H9 (cell line): ENCODE results near the gene GNB1L. TPM values are rescaled to one million over a fixed set of nuclear protein-coding genes. Genes with fewer than 3 reads are reported as not detected.

Experiments
- DNase-seq: peaks from one replicate; pipeline ENCODE4 v3.0.0-alpha.2; 2017
- H2AFZ ChIP-seq: one replicate; pipeline ENCODE4 v1.6.1; 2013; ENCODE audit warnings: mild to moderate bottlenecking, low read length, control low read depth, moderate library complexity
- H2AK5ac ChIP-seq: 2 replicates; pipeline ENCODE4 v1.6.1; 2013; ENCODE audit warnings: low read length, control low read depth, mixed read lengths; ENCODE audit not compliant: insufficient read length
- H2BK120ac ChIP-seq: one replicate; pipeline ENCODE4 v1.6.1; 2013; ENCODE audit warnings: low read depth, mild to moderate bottlenecking, low read length, control low read depth, inconsistent platforms; ENCODE audit not compliant: poor library complexity, severe bottlenecking
- H2BK12ac ChIP-seq: 2 replicates; pipeline ENCODE4 v1.6.1; 2013; ENCODE audit warnings: low read length, control low read depth, mixed read lengths, low read depth; ENCODE audit not compliant: insufficient read length
- H2BK15ac ChIP-seq: 2 replicates; pipeline ENCODE4 v1.6.1; 2013; ENCODE audit warnings: low read depth, low read length, control low read depth
- H2BK20ac ChIP-seq: one replicate; pipeline ENCODE4 v1.6.1; 2013; ENCODE audit warnings: low read depth, mild to moderate bottlenecking, low read length, control low read depth, inconsistent platforms; ENCODE audit not compliant: poor library complexity, severe bottlenecking
- H2BK5ac ChIP-seq: 2 replicates; pipeline ENCODE4 v1.6.1; 2013; ENCODE audit warnings: low read length, control low read depth, mixed read lengths; ENCODE audit not compliant: insufficient read length
- H3K14ac ChIP-seq: 2 replicates; pipeline ENCODE4 v1.6.1; 2013; ENCODE audit warnings: low read length, control low read depth; ENCODE audit not compliant: insufficient read depth
- H3K18ac ChIP-seq: 2 replicates; pipeline ENCODE4 v1.6.1; 2013; ENCODE audit warnings: low read depth, mild to moderate bottlenecking, mixed read lengths, low read length, control low read depth; ENCODE audit not compliant: insufficient read length
- H3K23ac ChIP-seq: 2 replicates; pipeline ENCODE4 v1.6.1; 2013; ENCODE audit warnings: low read length, control low read depth, mixed read lengths, low read depth; ENCODE audit not compliant: insufficient read length
- H3K23me2 ChIP-seq: 2 replicates; pipeline ENCODE4 v1.6.1; 2013; ENCODE audit warnings: low read depth, mild to moderate bottlenecking, mixed read lengths, low read length, control low read depth; ENCODE audit not compliant: insufficient read length, poor library complexity, severe bottlenecking
- H3K27ac ChIP-seq: 2 replicates; pipeline ENCODE4 v1.5.1; 2013; ENCODE audit warnings: low read length, control low read depth, mixed read lengths, low read depth; ENCODE audit not compliant: insufficient read length
- H3K27me3 ChIP-seq: 2 replicates; pipeline ENCODE4 v1.6.1; 2013; ENCODE audit warnings: low read length, control low read depth, inconsistent platforms; ENCODE audit not compliant: insufficient read depth
- H3K4ac ChIP-seq: 2 replicates; pipeline ENCODE4 v1.6.1; 2013; ENCODE audit warnings: low read depth, mild to moderate bottlenecking, control low read depth, inconsistent platforms, low read length, moderate library complexity
- H3K4me1 ChIP-seq: 2 replicates; pipeline ENCODE4 v1.6.1; 2013; ENCODE audit warnings: low read length, control low read depth, inconsistent platforms; ENCODE audit not compliant: insufficient read depth
- H3K4me2 ChIP-seq: 2 replicates; pipeline ENCODE4 v1.6.1; 2013; ENCODE audit warnings: low read length, control low read depth, mixed read lengths; ENCODE audit not compliant: insufficient read length, insufficient read depth
- H3K56ac ChIP-seq: 2 replicates; pipeline ENCODE4 v1.6.1; 2013; ENCODE audit warnings: low read depth, mild to moderate bottlenecking, mixed read lengths, low read length, control low read depth; ENCODE audit not compliant: insufficient read length
- H3K79me1 ChIP-seq: 2 replicates; pipeline ENCODE4 v1.6.1; 2013; ENCODE audit warnings: low read depth, mild to moderate bottlenecking, moderate library complexity, low read length, control low read depth, inconsistent platforms; ENCODE audit not compliant: insufficient read depth, poor library complexity, severe bottlenecking
- H3K79me2 ChIP-seq: 2 replicates; pipeline ENCODE4 v1.6.1; 2013; ENCODE audit warnings: low read length, control low read depth, inconsistent platforms; ENCODE audit not compliant: insufficient read depth
- H3K9ac ChIP-seq: 2 replicates; pipeline ENCODE4 v1.6.1; 2013; ENCODE audit warnings: low read length, control low read depth, mixed read lengths; ENCODE audit not compliant: insufficient read length; ENCODE audit errors: extremely low read depth
- H3K9me3 ChIP-seq: one replicate; pipeline ENCODE4 v1.6.1; 2013; ENCODE audit warnings: low read depth, low read length, inconsistent platforms; ENCODE audit not compliant: control insufficient read depth
- H3T11ph ChIP-seq: one replicate; pipeline ENCODE4 v1.6.1; 2013; ENCODE audit warnings: mild to moderate bottlenecking, low read length, control low read depth, inconsistent platforms
- H4K20me1 ChIP-seq: one replicate; pipeline ENCODE4 v1.6.1; 2013; ENCODE audit not compliant: control insufficient read depth, insufficient read length, insufficient read depth
- H4K5ac ChIP-seq: 2 replicates; pipeline ENCODE4 v1.6.1; 2013; ENCODE audit warnings: low read depth, mild to moderate bottlenecking, mixed read lengths, low read length, control low read depth; ENCODE audit not compliant: insufficient read length
- H4K8ac ChIP-seq: replicated peaks from 2 replicates; pipeline ENCODE4 v1.6.1; 2013; ENCODE audit warnings: low read length, control low read depth, mixed read lengths, low read depth; ENCODE audit not compliant: insufficient read length
- H4K91ac ChIP-seq: 2 replicates; pipeline ENCODE4 v1.6.1; 2013; ENCODE audit warnings: low read depth, mild to moderate bottlenecking, moderate library complexity, mixed read lengths, low read length, control low read depth; ENCODE audit not compliant: insufficient read length
- H3K27ac Mint-ChIP-seq, 3 experiments: 2 replicates in 2 of 3; 3 replicates in 1 of 3; pipeline ENCODE4 v1.8.0; 2020 to 2021; ENCODE audit warnings: mixed read lengths in 3 of 3, mild to moderate bottlenecking in 1 of 3, moderate library complexity in 1 of 3
- H3K27me3 Mint-ChIP-seq: 2 replicates; pipeline ENCODE4 v1.8.0; 2021; ENCODE audit warnings: low read depth, mild to moderate bottlenecking, moderate library complexity, mixed read lengths
- H3K36me3 Mint-ChIP-seq, 3 experiments: 2 replicates in 2 of 3; 3 replicates in 1 of 3; pipeline ENCODE4 v1.8.0; 2020 to 2021; ENCODE audit warnings: low read depth in 3 of 3, mixed read lengths in 3 of 3; ENCODE audit not compliant: insufficient read depth in 1 of 3
- H3K4me1 Mint-ChIP-seq, 2 experiments: 2 replicates each; pipeline ENCODE4 v1.8.0; 2020; ENCODE audit warnings: mixed read lengths in 2 of 2
- H3K4me3 Mint-ChIP-seq, 2 experiments: 2 replicates in 1 of 2; 3 replicates in 1 of 2; pipeline ENCODE4 v1.8.0; 2020 to 2021; ENCODE audit warnings: mild to moderate bottlenecking in 2 of 2, mixed read lengths in 2 of 2, moderate library complexity in 1 of 2
- H3K9me3 Mint-ChIP-seq, 2 experiments: 2 replicates in 1 of 2; 3 replicates in 1 of 2; pipeline ENCODE4 v1.8.0; 2020; ENCODE audit warnings: mild to moderate bottlenecking in 2 of 2, mixed read lengths in 2 of 2, moderate library complexity in 1 of 2
- WGBS: extraction: QIAGEN DNeasy Blood & Tissue Kit; methylation state at CpG from one replicate; pipeline ENCODE4 v1.1.7; 2013; ENCODE audit warnings: missing lambda C conversion rate, low lambda C conversion rate, mixed read lengths; ENCODE audit not compliant: insufficient read length; ENCODE audit errors: extremely low coverage; 5-methylcytosine and 5-hydroxymethylcytosine counted together
- total RNA-seq: library from RNA; stranded (reverse); gene quantifications from 2 replicates; pipeline ENCODE4 v1.2.1, GENCODE V29; 2021
- TF ChIP-seq, protein P1 (sequence below): fragments of 200-600 bp; sonication (generic); conservative IDR thresholded peaks from 3 replicates; pipeline ENCODE4 v1.8.0; 2021; ENCODE audit warnings: antibody characterized with exemption, mild to moderate bottlenecking

GNB1L gene
- total RNA-seq, 1 experiment from 2014 or later = 22.4 TPM

- no peaks in the 10 kb centered on the region for H3K4me1 ChIP-seq
- no peak overlapping the region for H3K9ac ChIP-seq
- no peak overlapping the region for H3K4ac ChIP-seq
- no peaks in the 10 kb centered on the region for H3K79me1 ChIP-seq
- no peak overlapping the region for H2AK5ac ChIP-seq
- Mint-ChIP-seq H3K36me3 (no peaks in the 10 kb centered on the region), H3K27ac (no peak overlapping the region; a peak in 2 of 7 replicates), H3K4me1 (peaks cover 7 to 19% of the 10 kb centered on the region in 2 experiments), H3K4me3 (no peak overlapping the region; a peak in 1 of 5 replicates), H3K27me3 (peaks cover 39% of the 10 kb centered on the region), H3K9me3 (no peaks in the 10 kb centered on the region; a peak in 1 of 5 replicates)
- no peaks in the 10 kb centered on the region for H3K9me3 ChIP-seq
- no peak overlapping the region for H3K4me2 ChIP-seq
- H4K5ac ChIP-seq = no peak overlapping the region
- no peak overlapping the region for H2AFZ ChIP-seq
- no peak overlapping the region for H2BK120ac ChIP-seq
- H3K23me2 ChIP-seq = no peaks in the 10 kb centered on the region
- H4K8ac ChIP-seq = no peak overlapping the region
- TF ChIP-seq, protein P1, sequence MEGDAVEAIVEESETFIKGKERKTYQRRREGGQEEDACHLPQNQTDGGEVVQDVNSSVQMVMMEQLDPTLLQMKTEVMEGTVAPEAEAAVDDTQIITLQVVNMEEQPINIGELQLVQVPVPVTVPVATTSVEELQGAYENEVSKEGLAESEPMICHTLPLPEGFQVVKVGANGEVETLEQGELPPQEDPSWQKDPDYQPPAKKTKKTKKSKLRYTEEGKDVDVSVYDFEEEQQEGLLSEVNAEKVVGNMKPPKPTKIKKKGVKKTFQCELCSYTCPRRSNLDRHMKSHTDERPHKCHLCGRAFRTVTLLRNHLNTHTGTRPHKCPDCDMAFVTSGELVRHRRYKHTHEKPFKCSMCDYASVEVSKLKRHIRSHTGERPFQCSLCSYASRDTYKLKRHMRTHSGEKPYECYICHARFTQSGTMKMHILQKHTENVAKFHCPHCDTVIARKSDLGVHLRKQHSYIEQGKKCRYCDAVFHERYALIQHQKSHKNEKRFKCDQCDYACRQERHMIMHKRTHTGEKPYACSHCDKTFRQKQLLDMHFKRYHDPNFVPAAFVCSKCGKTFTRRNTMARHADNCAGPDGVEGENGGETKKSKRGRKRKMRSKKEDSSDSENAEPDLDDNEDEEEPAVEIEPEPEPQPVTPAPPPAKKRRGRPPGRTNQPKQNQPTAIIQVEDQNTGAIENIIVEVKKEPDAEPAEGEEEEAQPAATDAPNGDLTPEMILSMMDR = no peak
- no peak overlapping the region for H4K91ac ChIP-seq
- H2BK5ac ChIP-seq = no peak overlapping the region
- H2BK12ac ChIP-seq = no peak overlapping the region
- H4K20me1 ChIP-seq = peaks cover 3% of the 10 kb centered on the region
- no peak overlapping the region for H2BK15ac ChIP-seq
- H3K14ac ChIP-seq = no peak overlapping the region
- peaks cover 12% of the 10 kb centered on the region; the same call in 1 of the 2 replicates for H3K27me3 ChIP-seq
- no peak overlapping the region for H3K23ac ChIP-seq
- no peak overlapping the region for H3K27ac ChIP-seq
- H3K18ac ChIP-seq = no peak overlapping the region
- no peak for DNase-seq
- H3K56ac ChIP-seq = no peak overlapping the region
- no CpG with 5 or more reads among the region's 15 CpGs for WGBS
- no peaks in the 10 kb centered on the region for H3K79me2 ChIP-seq
- no peak overlapping the region for H2BK20ac ChIP-seq
- no peak overlapping the region for H3T11ph ChIP-seq
These were observed 105.5 kb downstream of the GNB1L start for GRCh38 chr22:19748991-19749664.
